ENCODE measurements around the gene OGDH. TPM values are rescaled to one million over a fixed set of nuclear protein-coding genes. Genes with fewer than 3 reads are reported as not detected.
"Not testable (repeated sequence)": the region's sequence is repeated elsewhere in the genome, so short reads cannot be mapped to it uniquely, and the experiment has no call there.

OGDH gene
- total RNA-seq, 1 donor from 2014 or later: 105 TPM

DNA sequence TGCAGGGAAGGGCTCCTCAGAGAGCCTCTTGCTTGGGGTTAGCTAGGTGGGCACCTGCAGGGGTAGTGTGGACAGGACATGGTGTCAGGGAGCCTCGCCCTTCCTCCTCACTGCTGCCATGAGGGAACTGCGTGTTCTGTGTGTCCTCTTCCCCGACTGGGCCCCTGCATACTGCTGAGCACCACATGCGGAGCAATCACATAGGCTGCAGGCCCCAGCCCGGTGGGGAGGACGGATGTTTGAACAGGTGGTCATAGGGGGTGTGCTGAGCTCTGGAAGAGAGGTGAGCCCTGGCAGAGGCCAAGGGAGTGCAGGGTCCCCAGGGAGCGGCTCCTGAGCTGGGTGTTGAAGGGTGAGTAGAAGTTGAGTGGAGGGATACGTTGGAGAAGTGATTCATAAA, 93.9 kb downstream of the OGDH start:
- Mint-ChIP-seq H3K9me3 (peaks cover 4% of the 10 kb centered on the region), H3K27ac (no peak overlapping the region), H3K4me1 (ENCODE audit: low read depth) (no peaks in the 10 kb centered on the region), H3K4me3 (ENCODE audit: low read depth) (no peak overlapping the region), H3K36me3 (ENCODE audit: low read depth) (peaks cover 85% of the 10 kb centered on the region), H3K27me3 (ENCODE audit: low read depth) (no peaks in the 10 kb centered on the region)
- intact Hi-C loops (cut with micrococcal nuclease): no loop called here
- DNase-seq (ENCODE audit: low spot score): no peak

DNA sequence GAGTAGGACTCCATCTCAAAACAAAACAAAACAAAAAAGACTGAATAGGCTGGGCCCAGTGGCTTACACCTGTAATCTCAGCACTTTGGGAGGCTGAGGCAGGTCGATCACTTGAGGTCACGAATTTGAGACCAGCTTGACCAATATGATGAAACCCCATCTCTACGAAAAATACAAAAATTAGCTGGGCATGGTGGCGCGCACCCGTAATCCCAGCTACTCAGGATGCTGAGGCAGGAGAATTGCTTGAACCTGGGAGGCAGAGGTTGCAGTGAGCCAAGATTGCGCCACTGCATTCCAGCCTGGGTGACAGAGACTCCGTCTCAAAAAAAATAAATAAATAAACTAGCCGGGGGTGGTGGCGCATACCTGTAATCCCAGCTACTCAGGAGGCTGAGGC, 97.0 kb downstream of the OGDH start:
- H3K36me3 Mint-ChIP-seq (ENCODE audit: low read depth): peaks cover 73% of the 10 kb centered on the region
- intact Hi-C loops (cut with micrococcal nuclease); H3K4me1 Mint-ChIP-seq (ENCODE audit: low read depth); H3K9me3 Mint-ChIP-seq; DNase-seq (ENCODE audit: low spot score); H3K27ac Mint-ChIP-seq; H3K4me3 Mint-ChIP-seq (ENCODE audit: low read depth); H3K27me3 Mint-ChIP-seq (ENCODE audit: low read depth): not testable (repeated sequence)

DNA sequence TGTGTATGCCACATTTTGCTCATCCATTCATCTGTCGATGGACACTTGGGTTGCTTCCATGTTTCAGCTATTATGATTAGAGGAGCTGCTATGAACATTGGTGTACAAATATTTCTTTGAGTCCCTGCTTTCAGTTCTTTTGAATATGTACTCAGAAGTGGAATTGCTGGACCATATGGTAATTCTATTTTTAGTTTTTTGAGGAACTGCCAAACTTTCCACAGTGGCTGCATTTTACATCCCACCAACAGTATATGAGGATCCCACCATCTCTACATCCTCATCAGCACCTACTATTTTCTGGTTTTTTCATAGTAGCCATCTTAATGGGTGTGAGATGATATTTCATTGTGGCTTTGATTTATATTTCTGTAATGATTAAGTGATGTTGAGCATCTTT, 97.5 kb downstream of the OGDH start:
- Mint-ChIP-seq H3K4me3 (ENCODE audit: low read depth) (no peak overlapping the region), H3K4me1 (ENCODE audit: low read depth) (no peaks in the 10 kb centered on the region)

DNA sequence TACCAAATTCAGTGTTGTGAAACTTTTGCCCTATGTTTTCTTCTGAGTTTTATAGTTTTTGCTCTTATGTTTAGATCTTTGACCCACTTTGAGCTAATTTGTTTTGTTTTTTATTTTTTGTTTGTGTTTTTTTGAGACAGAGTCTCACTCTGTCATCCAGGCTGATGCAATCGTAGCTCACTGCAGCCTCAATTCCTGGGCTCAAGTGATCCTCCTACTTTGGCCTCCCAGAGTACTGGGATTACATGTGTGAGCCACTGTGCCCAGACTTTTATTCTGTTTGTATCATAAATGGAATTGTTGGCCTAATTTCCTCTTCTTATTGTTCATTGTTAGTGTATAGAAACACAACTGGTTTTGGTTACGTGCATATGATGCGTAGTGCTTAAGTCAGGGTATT, 99.0 kb downstream of the OGDH start:
- no peak overlapping the region for H3K27ac Mint-ChIP-seq
- H3K36me3 Mint-ChIP-seq (ENCODE audit: low read depth): peaks cover 66% of the 10 kb centered on the region
- H3K4me1 Mint-ChIP-seq (ENCODE audit: low read depth): no peaks in the 10 kb centered on the region
- no peak overlapping the region for H3K4me3 Mint-ChIP-seq (ENCODE audit: low read depth)
- DNase-seq (ENCODE audit: low spot score): no peak
- no peaks in the 10 kb centered on the region for H3K27me3 Mint-ChIP-seq (ENCODE audit: low read depth)
- no peaks in the 10 kb centered on the region for H3K9me3 Mint-ChIP-seq
- intact Hi-C loops (cut with micrococcal nuclease): no loop called here

More for the DNA sequence above, 97.5 kb downstream of the OGDH start:
- Mint-ChIP-seq H3K36me3 (ENCODE audit: low read depth) (peaks cover 68% of the 10 kb centered on the region), H3K27ac (no peak overlapping the region), H3K9me3 (no peaks in the 10 kb centered on the region), H3K27me3 (ENCODE audit: low read depth) (no peaks in the 10 kb centered on the region)
- DNase-seq (ENCODE audit: low spot score): no peak
- intact Hi-C loops (cut with micrococcal nuclease): no loop called here

DNA sequence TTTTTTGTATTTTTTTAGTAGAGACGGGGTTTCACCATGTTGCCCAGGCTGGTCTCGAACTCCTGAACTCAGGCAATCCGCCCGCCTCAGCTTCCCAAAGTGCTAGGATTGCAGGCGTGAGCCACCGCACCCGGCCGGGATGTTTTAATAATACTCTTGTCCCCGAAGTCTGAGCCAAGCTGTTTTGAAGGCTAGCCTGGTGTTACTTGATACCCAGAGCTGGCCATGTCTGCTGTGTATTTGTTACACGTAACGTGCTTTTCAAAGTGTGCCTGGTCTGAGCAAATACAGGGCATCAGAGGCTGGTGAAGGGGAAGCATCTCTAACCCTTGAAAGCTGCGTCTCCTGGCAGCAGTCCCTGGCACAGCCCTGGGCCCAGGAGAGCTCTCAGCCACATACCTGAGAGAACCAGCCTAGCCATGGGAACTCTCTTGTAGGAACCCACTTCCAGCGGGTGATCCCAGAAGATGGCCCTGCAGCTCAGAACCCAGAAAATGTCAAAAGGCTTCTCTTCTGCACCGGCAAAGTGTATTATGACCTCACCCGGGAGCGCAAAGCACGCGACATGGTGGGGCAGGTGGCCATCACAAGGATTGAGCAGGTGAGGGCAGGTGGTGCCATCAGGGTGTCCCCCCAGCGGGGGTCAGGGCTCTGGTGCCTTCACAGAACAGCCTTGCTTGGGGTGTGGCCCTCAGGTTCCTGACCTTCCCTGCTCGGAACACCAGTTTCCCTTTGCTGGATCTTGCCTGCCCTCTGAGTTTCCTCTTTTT, 100.5 kb downstream of the OGDH start:
- peaks cover under 1% of the 10 kb centered on the region for H3K4me1 Mint-ChIP-seq (ENCODE audit: low read depth)

DNA sequence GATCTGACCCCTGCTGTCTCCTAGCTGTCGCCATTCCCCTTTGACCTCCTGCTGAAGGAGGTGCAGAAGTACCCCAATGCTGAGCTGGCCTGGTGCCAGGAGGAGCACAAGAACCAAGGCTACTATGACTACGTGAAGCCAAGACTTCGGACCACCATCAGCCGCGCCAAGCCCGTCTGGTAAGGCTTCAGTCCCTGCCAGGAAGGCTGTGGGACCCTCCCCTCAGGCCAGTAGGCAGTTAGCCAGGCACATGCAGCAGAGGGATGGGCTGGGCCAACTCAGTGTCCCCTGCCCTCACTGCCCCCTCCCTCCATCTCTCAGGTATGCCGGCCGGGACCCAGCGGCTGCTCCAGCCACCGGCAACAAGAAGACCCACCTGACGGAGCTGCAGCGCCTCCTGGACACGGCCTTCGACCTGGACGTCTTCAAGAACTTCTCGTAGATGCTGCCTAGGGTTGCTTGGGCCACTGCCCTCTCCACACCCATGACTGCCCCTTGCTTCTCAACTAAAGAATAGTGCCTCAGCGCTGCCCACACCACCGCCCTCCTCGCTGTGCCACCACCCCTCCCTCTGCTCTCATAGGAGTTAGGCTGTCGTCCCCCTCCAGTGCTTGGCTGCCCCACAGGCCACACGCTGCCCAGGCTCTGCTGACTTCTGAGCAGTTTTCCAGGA, 101.3 kb downstream of the OGDH start:
- Mint-ChIP-seq H3K4me1 (ENCODE audit: low read depth) (peaks cover 2% of the 10 kb centered on the region), H3K9me3 (no peaks in the 10 kb centered on the region), H3K27me3 (ENCODE audit: low read depth) (no peaks in the 10 kb centered on the region), H3K36me3 (ENCODE audit: low read depth) (peaks cover 50% of the 10 kb centered on the region), H3K4me3 (ENCODE audit: low read depth) (no peak overlapping the region), H3K27ac (no peak overlapping the region)
- intact Hi-C loops (cut with micrococcal nuclease): no loop called here
- DNase-seq (ENCODE audit: low spot score): no peak

More for the DNA sequence above, 100.5 kb downstream of the OGDH start:
- intact Hi-C loops (cut with micrococcal nuclease): no loop called here
- Mint-ChIP-seq H3K27me3 (ENCODE audit: low read depth) (no peaks in the 10 kb centered on the region), H3K9me3 (no peaks in the 10 kb centered on the region), H3K36me3 (ENCODE audit: low read depth) (peaks cover 54% of the 10 kb centered on the region), H3K4me3 (ENCODE audit: low read depth) (no peak overlapping the region), H3K27ac (no peak overlapping the region)
- no peak for DNase-seq (ENCODE audit: low spot score)

DNA sequence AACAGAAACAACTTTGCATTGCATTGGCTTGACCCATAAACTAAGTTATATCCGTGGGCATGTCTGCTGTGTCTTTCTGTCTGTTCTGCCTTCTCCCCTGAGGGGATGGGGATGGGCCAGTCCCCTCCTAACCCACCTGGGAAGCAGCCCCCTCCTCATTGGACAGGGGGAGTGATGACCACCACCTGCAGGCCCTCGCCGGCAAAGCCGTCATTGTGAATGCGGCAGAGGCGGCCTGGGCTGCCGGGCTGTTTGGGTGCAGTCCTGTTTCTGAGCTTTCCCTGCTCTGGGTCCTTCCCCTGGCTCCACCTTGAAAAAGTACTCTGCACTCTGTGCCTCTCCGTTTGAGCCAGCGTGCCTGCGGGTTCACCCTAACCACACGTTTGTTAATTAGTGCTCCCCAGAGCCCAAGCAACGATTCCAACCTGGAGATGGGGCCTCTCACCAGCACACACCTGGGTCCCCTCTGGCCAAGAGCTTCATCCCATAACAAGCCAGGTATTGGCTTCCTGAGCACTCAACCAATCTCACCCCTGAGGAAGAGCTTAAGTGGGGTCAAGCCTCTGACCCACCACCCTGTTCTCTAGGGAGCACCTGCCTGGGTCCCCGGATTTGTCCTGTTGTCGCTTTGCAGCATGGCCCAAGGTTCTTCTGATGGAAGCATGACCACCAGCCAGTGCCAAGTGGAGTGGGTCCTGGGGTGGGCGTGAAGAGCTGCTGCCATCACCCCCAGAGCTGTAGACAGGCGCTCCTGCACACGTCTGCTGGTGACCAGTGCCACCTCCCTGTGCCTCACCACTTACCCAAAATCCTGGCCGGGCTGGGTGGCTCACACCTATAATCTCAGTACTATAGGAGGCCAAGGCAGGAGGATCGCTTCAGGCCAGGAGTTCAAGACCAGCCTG, 102.8 kb downstream of the OGDH start:
- no peaks in the 10 kb centered on the region for H3K27me3 Mint-ChIP-seq (ENCODE audit: low read depth)
- DNase-seq (ENCODE audit: low spot score): no peak
- H3K9me3 Mint-ChIP-seq: no peaks in the 10 kb centered on the region
- intact Hi-C loops (cut with micrococcal nuclease): no loop called here
- H3K4me3 Mint-ChIP-seq (ENCODE audit: low read depth): no peak overlapping the region
- no peak overlapping the region for H3K27ac Mint-ChIP-seq
- H3K4me1 Mint-ChIP-seq (ENCODE audit: low read depth): peaks cover 2% of the 10 kb centered on the region
- H3K36me3 Mint-ChIP-seq (ENCODE audit: low read depth): peaks cover 41% of the 10 kb centered on the region

DNA sequence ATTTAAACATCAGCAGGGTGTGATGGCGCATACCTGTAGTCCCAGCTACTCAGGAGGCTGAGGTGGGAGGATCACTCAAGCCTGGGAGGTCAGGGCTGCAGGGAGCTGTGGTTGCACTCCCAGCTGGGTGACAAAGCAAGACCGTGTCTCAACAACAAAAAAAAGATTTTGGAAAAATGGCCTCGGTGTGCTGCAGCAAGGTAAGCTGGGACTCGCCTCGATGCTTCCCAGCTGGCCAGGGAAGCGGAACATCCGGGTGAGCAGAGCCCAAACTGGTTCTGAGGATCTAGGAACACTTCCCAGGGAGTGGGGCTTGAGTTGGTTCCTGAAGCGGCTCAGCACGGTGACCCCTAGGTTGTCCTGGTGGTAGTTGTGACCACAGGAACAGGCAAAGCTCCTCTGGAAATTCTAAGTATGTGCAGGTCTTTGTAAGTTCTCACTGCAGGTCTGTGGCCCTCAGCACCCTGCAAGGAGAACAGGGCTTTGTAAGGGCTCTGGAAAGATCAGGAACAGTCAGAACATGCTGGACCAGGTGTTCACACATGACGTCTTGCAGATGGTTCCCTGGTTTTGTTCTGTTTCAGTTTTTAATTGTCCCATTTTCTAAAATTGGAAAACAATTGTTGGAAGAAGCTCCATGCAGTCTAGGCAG, 103.6 kb downstream of the OGDH start:
- Mint-ChIP-seq H3K27me3 (ENCODE audit: low read depth) (no peaks in the 10 kb centered on the region), H3K4me1 (ENCODE audit: low read depth) (peaks cover 2% of the 10 kb centered on the region), H3K4me3 (ENCODE audit: low read depth) (no peak overlapping the region), H3K27ac (no peak overlapping the region), H3K9me3 (no peaks in the 10 kb centered on the region), H3K36me3 (ENCODE audit: low read depth) (peaks cover 37% of the 10 kb centered on the region)
- no peak for DNase-seq (ENCODE audit: low spot score)
- intact Hi-C loops (cut with micrococcal nuclease): no loop called here

DNA sequence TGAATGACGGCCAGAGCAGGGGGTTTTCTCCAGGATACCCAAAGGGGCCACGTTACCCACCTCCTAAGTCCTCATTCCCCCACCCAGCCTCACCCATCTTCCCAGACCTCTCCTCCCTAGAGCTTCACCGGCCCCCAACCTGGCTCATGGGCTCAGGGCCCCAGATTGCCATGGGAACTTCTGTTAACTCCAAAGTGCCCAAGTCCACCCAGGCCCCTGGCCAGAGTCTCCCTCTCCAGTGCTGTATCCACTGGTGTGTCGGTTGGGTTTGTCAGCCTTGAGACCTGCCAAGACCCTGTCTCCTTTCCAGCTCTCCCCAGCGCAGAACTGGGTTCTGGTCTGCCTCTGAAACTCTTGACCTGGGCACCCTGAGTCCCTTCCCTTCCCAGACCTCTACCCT, 105.1 kb downstream of the OGDH start:
- no peaks in the 10 kb centered on the region for H3K27me3 Mint-ChIP-seq (ENCODE audit: low read depth)
- H3K4me1 Mint-ChIP-seq (ENCODE audit: low read depth): peaks cover 2% of the 10 kb centered on the region
- intact Hi-C loops (cut with micrococcal nuclease): no loop called here
- H3K27ac Mint-ChIP-seq: no peak overlapping the region
- H3K4me3 Mint-ChIP-seq (ENCODE audit: low read depth): no peak overlapping the region
- peaks cover 29% of the 10 kb centered on the region for H3K36me3 Mint-ChIP-seq (ENCODE audit: low read depth)
- no peaks in the 10 kb centered on the region for H3K9me3 Mint-ChIP-seq
- no peak for DNase-seq (ENCODE audit: low spot score)

DNA sequence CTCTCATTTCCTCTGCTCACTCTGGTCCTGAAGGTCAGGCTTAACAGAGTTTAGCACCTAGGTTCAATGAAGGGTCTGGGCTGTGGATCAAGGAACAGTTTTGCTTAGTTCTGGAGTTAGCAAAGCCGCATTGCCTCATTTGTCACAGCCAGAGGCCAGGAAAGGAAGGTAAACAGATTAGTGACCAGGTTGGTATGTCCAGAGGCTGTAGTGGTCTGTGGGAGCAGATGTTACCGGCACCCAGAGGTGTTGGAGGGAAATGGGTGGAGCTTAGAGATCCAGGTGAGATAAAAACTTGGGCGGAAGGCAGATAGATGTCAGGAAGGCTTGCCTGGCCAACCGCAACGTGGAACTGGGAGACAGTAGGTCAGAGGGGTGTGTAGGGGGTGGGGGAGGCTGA, 105.6 kb downstream of the OGDH start:
- no peak for DNase-seq (ENCODE audit: low spot score)
- intact Hi-C loops (cut with micrococcal nuclease): no loop called here
- H3K9me3 Mint-ChIP-seq: no peaks in the 10 kb centered on the region

DNA sequence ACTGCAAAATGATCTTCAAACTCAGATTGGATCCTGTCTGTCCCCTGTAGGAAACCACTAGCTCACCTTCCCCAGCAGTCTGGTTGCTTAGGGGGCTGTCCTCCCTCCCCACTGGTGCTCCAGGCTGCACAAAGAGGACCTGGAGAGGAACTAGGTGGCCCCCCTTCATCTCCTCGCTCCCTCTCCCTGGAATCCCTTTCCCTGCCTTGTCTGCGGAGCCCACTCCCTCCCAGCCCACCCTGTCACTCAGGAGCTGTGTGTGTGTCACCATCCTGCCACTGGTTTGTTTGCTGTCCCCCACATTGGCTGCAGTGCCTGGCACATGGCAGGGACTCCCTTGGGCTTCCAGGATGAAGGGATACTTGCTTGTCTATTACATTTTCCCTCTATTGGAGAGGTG, 106.7 kb downstream of the OGDH start:
- Mint-ChIP-seq H3K4me1 (ENCODE audit: low read depth) (peaks cover 2% of the 10 kb centered on the region), H3K9me3 (no peaks in the 10 kb centered on the region), H3K4me3 (ENCODE audit: low read depth) (no peak overlapping the region), H3K27me3 (ENCODE audit: low read depth) (no peaks in the 10 kb centered on the region), H3K36me3 (ENCODE audit: low read depth) (peaks cover 17% of the 10 kb centered on the region), H3K27ac (no peak overlapping the region)
- DNase-seq (ENCODE audit: low spot score): no peak
- intact Hi-C loops (cut with micrococcal nuclease): no loop called here

More for the DNA sequence above, 105.6 kb downstream of the OGDH start:
- Mint-ChIP-seq H3K27me3 (ENCODE audit: low read depth) (no peaks in the 10 kb centered on the region), H3K27ac (no peak overlapping the region), H3K36me3 (ENCODE audit: low read depth) (peaks cover 27% of the 10 kb centered on the region), H3K4me1 (ENCODE audit: low read depth) (peaks cover 2% of the 10 kb centered on the region), H3K4me3 (ENCODE audit: low read depth) (no peak overlapping the region)

DNA sequence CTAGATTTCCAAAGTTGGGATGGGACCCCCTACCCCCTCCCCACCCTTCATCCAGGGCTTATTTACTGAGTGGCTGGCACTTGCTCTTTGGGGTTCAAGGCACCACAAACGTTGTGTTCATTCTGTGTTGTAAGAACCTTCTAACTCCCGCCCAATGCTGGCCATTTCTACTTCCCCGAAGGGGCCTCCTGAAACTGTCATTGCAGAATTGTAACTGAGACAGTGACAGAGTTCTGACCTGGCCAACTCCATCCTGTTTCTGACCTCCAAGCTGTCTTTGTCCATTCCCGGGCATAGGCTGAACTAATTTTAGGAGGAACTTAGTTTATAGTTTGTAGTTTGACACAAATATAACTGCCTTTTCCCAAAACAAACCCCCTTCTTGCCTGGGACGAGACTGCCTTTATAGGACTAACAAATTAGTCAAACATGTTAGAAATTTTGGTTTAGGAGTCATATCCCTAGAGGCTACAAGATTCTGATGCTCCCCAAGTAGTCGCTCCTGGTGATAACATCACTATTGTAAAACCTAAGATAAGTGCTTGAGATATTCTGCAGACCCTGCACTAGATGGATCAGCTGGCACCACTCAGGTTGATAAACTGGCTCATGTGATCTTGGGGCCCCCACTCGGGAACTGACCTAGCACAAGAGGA, 107.4 kb downstream of the OGDH start:
- Mint-ChIP-seq H3K27ac (no peak overlapping the region), H3K9me3 (no peaks in the 10 kb centered on the region), H3K4me3 (ENCODE audit: low read depth) (no peak overlapping the region), H3K36me3 (ENCODE audit: low read depth) (peaks cover 17% of the 10 kb centered on the region), H3K4me1 (ENCODE audit: low read depth) (peaks cover 2% of the 10 kb centered on the region), H3K27me3 (ENCODE audit: low read depth) (no peaks in the 10 kb centered on the region)
- intact Hi-C loops (cut with micrococcal nuclease): no loop called here
- DNase-seq (ENCODE audit: low spot score): no peak

Measured in activated T-helper 2 cell treated with anti-CD3 and anti-CD28 coated beads, Interferon-gamma antibody, Interleukin-2, Interleukin-4, amounts not matched to agents 10 μg/mL and 5 μg/mL and 100 μg/mL, durations not matched to agents 14 hours and 24 hours and 36 hours (primary cell).